Ishikawa (cell line): ENCODE data around the gene ENOX1.

Experiments
- CREB1 ChIP-seq: IDR thresholded peaks from 2 replicates; pipeline ENCODE4 v1.6.1; 2012; ENCODE audit warnings: low read depth
- EGR1 ChIP-seq: IDR thresholded peaks from 2 replicates; pipeline ENCODE4 v1.6.1; 2012
- MAX ChIP-seq: IDR thresholded peaks from 2 replicates; pipeline ENCODE4 v1.6.1; 2012
- NFIC ChIP-seq: IDR thresholded peaks from 2 replicates; pipeline ENCODE4 v1.6.1; 2012
- REST ChIP-seq: IDR thresholded peaks from 2 replicates; pipeline ENCODE4 v1.6.1; 2012; ENCODE audit warnings: low read depth, mild to moderate bottlenecking
- TAF1 ChIP-seq: IDR thresholded peaks from 2 replicates; pipeline ENCODE4 v1.6.1; 2012; ENCODE audit warnings: low read depth, mild to moderate bottlenecking

- TF ChIP-seq REST, result no peak
- no peak for TF ChIP-seq CREB1
- no peak for TF ChIP-seq NFIC
- TF ChIP-seq EGR1, result no peak
- no peak for TF ChIP-seq TAF1
- no peak for TF ChIP-seq MAX
Observed at GRCh38 chr13:43240278-43240677, 546.5 kb downstream of the ENOX1 start.
